22Rv1 (cell line): ENCODE results near the gene KLHL29.

Experiments
- ZFX ChIP-seq: fragments of 450-650 bp; IDR thresholded peaks from 2 replicates; pipeline ENCODE4 v1.6.1; 2017; ENCODE audit warnings: antibody characterized with exemption, borderline replicate concordance
- TF ChIP-seq, protein P1 (sequence below): fragments of 450-650 bp; IDR thresholded peaks from 2 replicates; pipeline ENCODE4 v1.5.1; 2017; ENCODE audit warnings: mild to moderate bottlenecking

DNA sequence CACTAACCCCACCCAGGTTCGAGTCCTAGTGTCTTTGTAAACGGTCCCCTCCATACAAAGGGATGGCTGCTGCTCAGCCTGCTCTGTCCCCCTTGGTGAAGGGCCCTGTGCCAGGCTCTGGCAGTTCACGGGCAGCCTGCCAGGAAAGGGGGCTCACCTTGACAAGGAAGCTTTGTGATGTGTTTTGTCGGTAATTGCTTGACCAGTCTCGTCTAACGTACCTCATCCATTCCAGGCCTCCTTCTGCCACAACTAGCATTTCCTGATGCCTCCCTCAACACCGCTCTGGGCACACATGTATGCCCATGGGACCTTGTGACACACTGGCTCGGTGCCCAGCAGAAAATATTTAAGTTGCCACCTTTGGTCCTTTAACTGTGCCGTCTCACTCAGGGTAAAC is 171.9 kb downstream of the KLHL29 start:
- TF ChIP-seq, protein P1, sequence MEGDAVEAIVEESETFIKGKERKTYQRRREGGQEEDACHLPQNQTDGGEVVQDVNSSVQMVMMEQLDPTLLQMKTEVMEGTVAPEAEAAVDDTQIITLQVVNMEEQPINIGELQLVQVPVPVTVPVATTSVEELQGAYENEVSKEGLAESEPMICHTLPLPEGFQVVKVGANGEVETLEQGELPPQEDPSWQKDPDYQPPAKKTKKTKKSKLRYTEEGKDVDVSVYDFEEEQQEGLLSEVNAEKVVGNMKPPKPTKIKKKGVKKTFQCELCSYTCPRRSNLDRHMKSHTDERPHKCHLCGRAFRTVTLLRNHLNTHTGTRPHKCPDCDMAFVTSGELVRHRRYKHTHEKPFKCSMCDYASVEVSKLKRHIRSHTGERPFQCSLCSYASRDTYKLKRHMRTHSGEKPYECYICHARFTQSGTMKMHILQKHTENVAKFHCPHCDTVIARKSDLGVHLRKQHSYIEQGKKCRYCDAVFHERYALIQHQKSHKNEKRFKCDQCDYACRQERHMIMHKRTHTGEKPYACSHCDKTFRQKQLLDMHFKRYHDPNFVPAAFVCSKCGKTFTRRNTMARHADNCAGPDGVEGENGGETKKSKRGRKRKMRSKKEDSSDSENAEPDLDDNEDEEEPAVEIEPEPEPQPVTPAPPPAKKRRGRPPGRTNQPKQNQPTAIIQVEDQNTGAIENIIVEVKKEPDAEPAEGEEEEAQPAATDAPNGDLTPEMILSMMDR: no peak
- no peak for TF ChIP-seq ZFX
